Activated naive CD4-positive, alpha-beta T cell treated with anti-CD3 and anti-CD28 coated beads for 36 hours (primary cell): ENCODE results near the gene SELENOV. TPM values are rescaled to one million over a fixed set of nuclear protein-coding genes. Genes with fewer than 3 reads are reported as not detected.
"Not testable (repeated sequence)": the region's sequence is repeated elsewhere in the genome, so short reads cannot be mapped to it uniquely, and the experiment has no call there.

Experiments used
- CTCF ChIA-PET: fragments of 350-600 bp; sonication (Branson Sonifier 250); formaldehyde crosslinking; loops from one replicate; lab custom pipeline; 2021; ENCODE audit warnings: antibody characterized with exemption; lab: Charles Lee
- DNase-seq: peaks from one replicate; pipeline ENCODE4 v3.0.0-alpha.2; 2020
- H3K27ac Mint-ChIP-seq: one replicate; pipeline ENCODE4 v1.8.0; 2021; ENCODE audit warnings: mild to moderate bottlenecking, mixed read lengths
- H3K27me3 Mint-ChIP-seq: one replicate; pipeline ENCODE4 v1.8.0; 2021; ENCODE audit warnings: low read depth, mixed read lengths
- H3K36me3 Mint-ChIP-seq: one replicate; pipeline ENCODE4 v1.8.0; 2021; ENCODE audit warnings: low read depth, mixed read lengths
- H3K4me1 Mint-ChIP-seq: one replicate; pipeline ENCODE4 v1.8.0; 2021; ENCODE audit warnings: low read depth, mixed read lengths
- H3K4me3 Mint-ChIP-seq: one replicate; pipeline ENCODE4 v1.8.0; 2021; ENCODE audit warnings: mild to moderate bottlenecking, moderate library complexity, mixed read lengths
- H3K9me3 Mint-ChIP-seq: one replicate; pipeline ENCODE4 v1.8.0; 2021; ENCODE audit warnings: mixed read lengths
- intact Hi-C: fragments of 100-400 bp; cut with micrococcal nuclease; formaldehyde crosslinking; loops from one replicate; pipeline ENCODE4 v1.15.1; 2023
- total RNA-seq, 2 experiments: library from RNA; stranded (reverse); gene quantifications; one replicate each; pipeline ENCODE4 v1.2.3, GENCODE V29; 2021

Gene SELENOV
- total RNA-seq, 2 experiments from 2014 or later: not detected

- no peak for DNase-seq
- H3K27ac Mint-ChIP-seq: no peak overlapping the region
- CTCF ChIA-PET: interaction anchor here (0.6 to 2.0 kb wide), 3 partner anchors 14 to 79 kb away, joined by 3 to 9 read pairs (median 3); no protein-coding TSS in a partner anchor
- H3K9me3 Mint-ChIP-seq: no peaks in the 10 kb centered on the region
- H3K4me1 Mint-ChIP-seq: peaks cover 15% of the 10 kb centered on the region
- H3K36me3 Mint-ChIP-seq: peaks cover 27% of the 10 kb centered on the region
- intact Hi-C loops: no loop called here
- H3K27me3 Mint-ChIP-seq: no peaks in the 10 kb centered on the region
- H3K4me3 Mint-ChIP-seq: no peak overlapping the region
These were observed 39.2 kb upstream of the SELENOV start for GRCh38 chr19:39475748-39476147.

GRCh38 chr19:39479319-39479801 is 35.6 kb upstream of the SELENOV start:
- intact Hi-C loops, H3K4me3 Mint-ChIP-seq, DNase-seq, H3K27me3 Mint-ChIP-seq, H3K27ac Mint-ChIP-seq, H3K9me3 Mint-ChIP-seq, CTCF ChIA-PET: not testable (repeated sequence)
- peaks cover 20% of the 10 kb centered on the region for H3K36me3 Mint-ChIP-seq
- H3K4me1 Mint-ChIP-seq: peaks cover 27% of the 10 kb centered on the region

- Mint-ChIP-seq H3K36me3 (peaks cover 15% of the 10 kb centered on the region), H3K9me3 (no peaks in the 10 kb centered on the region)
These were observed 35.0 kb upstream of the SELENOV start for GRCh38 chr19:39479916-39480315.

GRCh38 chr19:39480337-39481228 is 34.4 kb upstream of the SELENOV start, which contains the start of gene TIMM50:
TSS of gene TIMM50 (plus strand) at chr19:39480838. CDS start at chr19:39480854, 16 bp downstream.
- Mint-ChIP-seq H3K4me1 (peaks cover 27% of the 10 kb centered on the region), H3K36me3 (peaks cover 16% of the 10 kb centered on the region), H3K27ac (peak within 1 kb of the TSS; percentile 90), H3K9me3 (no peaks in the 10 kb centered on the region), H3K4me3 (peak within 1 kb of the TSS; percentile 92), H3K27me3 (no peaks in the 10 kb centered on the region)
- CTCF ChIA-PET: no interaction called here
- intact Hi-C loops: loop anchor here (1.0 to 2.0 kb wide), 3 partner anchors 35 to 89 kb away; partner anchors contain the start of genes EID2B, MED29, PAF1 and SUPT5H
- DNase-seq: peak; percentile 99

More at GRCh38 chr19:39479916-39480315, 35.0 kb upstream of the SELENOV start:
- H3K4me3 Mint-ChIP-seq: peak overlapping the region; percentile 92
- peak overlapping the region; percentile 90 for H3K27ac Mint-ChIP-seq
- no peaks in the 10 kb centered on the region for H3K27me3 Mint-ChIP-seq
- H3K4me1 Mint-ChIP-seq: peaks cover 27% of the 10 kb centered on the region
- intact Hi-C loops: loop anchor here (1.0 to 2.0 kb wide), 3 partner anchors 35 to 89 kb away; partner anchors contain the start of genes EID2B, MED29, PAF1 and SUPT5H
- no peak for DNase-seq
- CTCF ChIA-PET: no interaction called here

GRCh38 chr19:39481229-39481545 is 33.8 kb upstream of the SELENOV start:
- Mint-ChIP-seq H3K9me3 (no peaks in the 10 kb centered on the region), H3K27ac (peak overlapping the region; percentile 63), H3K4me1 (peaks cover 27% of the 10 kb centered on the region), H3K4me3 (peak overlapping the region; percentile 92), H3K36me3 (peaks cover 16% of the 10 kb centered on the region), H3K27me3 (no peaks in the 10 kb centered on the region)
- CTCF ChIA-PET: no interaction called here
- DNase-seq: no peak
- intact Hi-C loops: loop anchor here (2.0 kb wide), 1 partner anchor 52 kb away; the partner anchor contains the start of gene EID2B

- H3K4me3 Mint-ChIP-seq: peak overlapping the region; percentile 92
- intact Hi-C loops: loop anchor here (2.0 kb wide), 1 partner anchor 51 kb away; the partner anchor contains the start of gene EID2B
- CTCF ChIA-PET: no interaction called here
- peak overlapping the region; percentile 63 for H3K27ac Mint-ChIP-seq
- no peak for DNase-seq
- H3K36me3 Mint-ChIP-seq: peaks cover 17% of the 10 kb centered on the region
- peaks cover 27% of the 10 kb centered on the region for H3K4me1 Mint-ChIP-seq
- H3K9me3 Mint-ChIP-seq: no peaks in the 10 kb centered on the region
- no peaks in the 10 kb centered on the region for H3K27me3 Mint-ChIP-seq
These were observed 33.3 kb upstream of the SELENOV start for GRCh38 chr19:39481676-39482075.

GRCh38 chr19:39483141-39483540 is 31.8 kb upstream of the SELENOV start:
- H3K9me3 Mint-ChIP-seq: no peaks in the 10 kb centered on the region

GRCh38 chr19:39489756-39490155 is 25.2 kb upstream of the SELENOV start:
- Mint-ChIP-seq H3K9me3 (no peaks in the 10 kb centered on the region), H3K36me3 (peaks cover 31% of the 10 kb centered on the region), H3K4me1 (no peaks in the 10 kb centered on the region), H3K27me3 (no peaks in the 10 kb centered on the region), H3K4me3 (no peak overlapping the region), H3K27ac (no peak overlapping the region)
- intact Hi-C loops: no loop called here
- CTCF ChIA-PET: interaction anchor here (0.6 to 1.8 kb wide), 2 partner anchors 49 to 61 kb away, joined by 3 to 4 read pairs; no protein-coding TSS in a partner anchor
- no peak for DNase-seq

More at GRCh38 chr19:39483141-39483540, 31.8 kb upstream of the SELENOV start:
- CTCF ChIA-PET: interaction anchor here (0.7 to 1.3 kb wide), 2 partner anchors 20 to 49 kb away, joined by 3 to 4 read pairs; partner anchors contain the start of gene EID2B
- intact Hi-C loops: no loop called here
- DNase-seq: no peak
- Mint-ChIP-seq H3K27ac (no peak overlapping the region), H3K4me1 (peaks cover 27% of the 10 kb centered on the region), H3K27me3 (no peaks in the 10 kb centered on the region), H3K4me3 (peak overlapping the region; percentile 41), H3K36me3 (peaks cover 22% of the 10 kb centered on the region)

- no peak for DNase-seq
- H3K4me1 Mint-ChIP-seq: no peaks in the 10 kb centered on the region
- H3K9me3 Mint-ChIP-seq: no peaks in the 10 kb centered on the region
These were observed 22.7 kb upstream of the SELENOV start for GRCh38 chr19:39492225-39492624.

GRCh38 chr19:39492788-39493187 is 22.2 kb upstream of the SELENOV start:
- intact Hi-C loops: no loop called here
- peaks cover 20% of the 10 kb centered on the region for H3K36me3 Mint-ChIP-seq
- H3K27ac Mint-ChIP-seq: no peak overlapping the region
- no peak overlapping the region for H3K4me3 Mint-ChIP-seq
- H3K9me3 Mint-ChIP-seq: no peaks in the 10 kb centered on the region
- CTCF ChIA-PET: interaction anchor here (1.0 kb wide), 1 partner anchor 40 kb away, joined by 5 read pairs; the partner anchor contains the start of gene EID2B
- H3K4me1 Mint-ChIP-seq: no peaks in the 10 kb centered on the region
- no peaks in the 10 kb centered on the region for H3K27me3 Mint-ChIP-seq
- no peak for DNase-seq

More at GRCh38 chr19:39492225-39492624, 22.7 kb upstream of the SELENOV start:
- Mint-ChIP-seq H3K27ac (no peak overlapping the region), H3K36me3 (peaks cover 20% of the 10 kb centered on the region), H3K27me3 (no peaks in the 10 kb centered on the region), H3K4me3 (no peak overlapping the region)
- intact Hi-C loops: no loop called here
- CTCF ChIA-PET: interaction anchor here (1.0 to 1.2 kb wide), 2 partner anchors 11 to 41 kb away, joined by 5 to 6 read pairs; partner anchors contain the start of gene EID2B

GRCh38 chr19:39494661-39495060 is 20.3 kb upstream of the SELENOV start:
- Mint-ChIP-seq H3K9me3 (no peaks in the 10 kb centered on the region), H3K27ac (no peak overlapping the region), H3K4me1 (peaks cover 12% of the 10 kb centered on the region), H3K36me3 (peaks cover 8% of the 10 kb centered on the region), H3K27me3 (peaks cover 12% of the 10 kb centered on the region), H3K4me3 (no peak overlapping the region)
- intact Hi-C loops: no loop called here
- no peak for DNase-seq
- CTCF ChIA-PET: interaction anchor here (0.7 kb wide), 2 partner anchors 21 to 385 kb away, joined by 4 to 5 read pairs; no protein-coding TSS in a partner anchor

GRCh38 chr19:39496063-39496462 is 18.9 kb upstream of the SELENOV start:
- intact Hi-C loops: no loop called here
- H3K27ac Mint-ChIP-seq: no peak overlapping the region
- H3K4me3 Mint-ChIP-seq: no peak overlapping the region
- CTCF ChIA-PET: interaction anchor here (0.7 to 2.6 kb wide), 7 partner anchors 22 to 290 kb away, joined by 3 to 7 read pairs (median 3); no protein-coding TSS in a partner anchor
- peaks cover 15% of the 10 kb centered on the region for H3K4me1 Mint-ChIP-seq
- H3K36me3 Mint-ChIP-seq: peaks cover 3% of the 10 kb centered on the region
- H3K9me3 Mint-ChIP-seq: no peaks in the 10 kb centered on the region
- DNase-seq: no peak
- peaks cover 25% of the 10 kb centered on the region for H3K27me3 Mint-ChIP-seq
